ENCODE results near the gene TLCD3A.
"Not testable (repeated sequence)": the region's sequence is repeated elsewhere in the genome, so short reads cannot be mapped to it uniquely, and the experiment has no call there.

TLCD3A gene

GRCh38 chr17:732067-732901, at the start of gene TLCD3A:
Gene TLCD3A, plus strand, starts transcription at chr17:732596. Its CDS starts 52 bp downstream, at chr17:732648.
- no peak for DNase-seq

DNA sequence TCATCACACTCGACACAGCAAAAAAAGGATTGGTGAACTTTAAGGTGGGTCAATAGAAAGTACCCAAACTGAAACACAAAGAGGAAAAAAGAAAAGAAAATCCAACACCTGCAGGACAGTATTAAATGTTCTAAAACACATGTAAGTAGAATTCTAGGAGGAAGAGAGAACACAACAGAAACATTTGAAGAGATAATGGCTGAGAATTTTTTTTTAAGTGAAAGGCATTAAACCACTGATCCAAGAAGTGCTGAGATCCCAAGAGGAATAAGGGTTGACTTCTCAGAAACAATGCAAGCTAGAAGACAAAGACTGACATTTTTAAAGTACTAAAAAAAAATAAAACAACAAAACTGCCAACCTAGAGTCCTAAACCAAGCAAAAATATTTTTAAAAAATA, 49.4 kb upstream of the TLCD3A start:
- DNase-seq, result no peak

GRCh38 chr17:683499-684254, 48.7 kb upstream of the TLCD3A start:
- no peak for DNase-seq

DNA sequence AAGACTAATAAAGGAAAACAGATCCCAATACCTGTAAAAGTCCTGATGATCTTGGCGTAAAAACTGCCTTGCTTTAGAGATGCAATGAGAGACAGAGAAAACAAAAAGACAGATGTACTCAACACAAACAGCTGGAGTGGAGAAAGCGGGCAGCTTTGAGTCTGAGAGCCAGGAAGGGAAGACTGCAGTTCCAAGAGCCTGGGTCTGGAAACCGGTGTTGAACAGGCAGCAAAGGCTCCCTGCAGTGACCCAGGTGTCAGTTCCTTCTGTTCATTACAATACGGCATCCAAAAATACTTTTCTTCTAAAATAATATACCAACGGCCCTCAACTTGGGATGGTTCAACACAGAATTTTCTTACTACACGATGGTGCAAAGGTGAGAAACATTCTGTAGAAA, 47.4 kb upstream of the TLCD3A start:
- no peak for DNase-seq

- no peak for DNase-seq
These were observed 44.1 kb upstream of the TLCD3A start for GRCh38 chr17:688100-688989.

- no peak for DNase-seq
These were observed 42.7 kb upstream of the TLCD3A start for GRCh38 chr17:689556-690275.

GRCh38 chr17:690361-690760, 42.0 kb upstream of the TLCD3A start:
- DNase-seq, result no peak

DNA sequence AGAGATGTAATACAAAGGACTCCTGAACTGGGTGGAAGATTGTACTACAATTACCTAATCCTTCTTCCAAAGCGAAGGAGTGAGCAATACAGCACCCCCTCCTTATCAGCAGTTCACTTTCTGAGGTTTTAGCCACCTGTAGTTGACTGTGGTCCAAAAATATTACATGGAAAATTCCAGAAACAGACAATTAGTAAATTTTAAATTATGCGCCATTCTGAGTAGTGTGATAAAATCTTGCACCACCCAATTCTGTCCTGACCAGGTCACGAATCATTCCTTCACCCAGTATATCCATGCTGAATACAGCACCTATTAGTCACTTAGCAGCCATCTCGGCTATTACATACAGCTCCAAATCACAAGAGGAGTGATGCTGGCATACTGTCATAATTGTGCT, 41.0 kb upstream of the TLCD3A start:
- no peak for DNase-seq

DNA sequence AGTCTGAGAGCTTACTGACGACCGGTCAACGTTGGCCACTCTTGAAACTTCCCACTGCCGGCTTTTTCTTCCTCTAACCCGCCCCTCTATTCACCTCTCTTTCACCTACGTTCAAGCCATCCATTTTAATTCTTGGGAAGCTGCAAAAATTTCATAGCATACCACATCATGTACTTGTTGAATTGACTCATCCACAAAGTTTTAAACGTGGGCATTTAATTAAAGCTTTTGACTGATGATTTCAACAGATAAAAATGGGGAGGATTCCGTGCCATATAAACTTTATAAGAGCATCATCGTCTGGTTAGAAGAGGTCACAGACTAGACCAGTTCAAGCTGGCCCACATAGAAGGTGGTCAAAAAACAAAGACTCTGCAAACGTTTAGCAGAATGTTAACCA, 40.3 kb upstream of the TLCD3A start:
- no peak for DNase-seq

DNA sequence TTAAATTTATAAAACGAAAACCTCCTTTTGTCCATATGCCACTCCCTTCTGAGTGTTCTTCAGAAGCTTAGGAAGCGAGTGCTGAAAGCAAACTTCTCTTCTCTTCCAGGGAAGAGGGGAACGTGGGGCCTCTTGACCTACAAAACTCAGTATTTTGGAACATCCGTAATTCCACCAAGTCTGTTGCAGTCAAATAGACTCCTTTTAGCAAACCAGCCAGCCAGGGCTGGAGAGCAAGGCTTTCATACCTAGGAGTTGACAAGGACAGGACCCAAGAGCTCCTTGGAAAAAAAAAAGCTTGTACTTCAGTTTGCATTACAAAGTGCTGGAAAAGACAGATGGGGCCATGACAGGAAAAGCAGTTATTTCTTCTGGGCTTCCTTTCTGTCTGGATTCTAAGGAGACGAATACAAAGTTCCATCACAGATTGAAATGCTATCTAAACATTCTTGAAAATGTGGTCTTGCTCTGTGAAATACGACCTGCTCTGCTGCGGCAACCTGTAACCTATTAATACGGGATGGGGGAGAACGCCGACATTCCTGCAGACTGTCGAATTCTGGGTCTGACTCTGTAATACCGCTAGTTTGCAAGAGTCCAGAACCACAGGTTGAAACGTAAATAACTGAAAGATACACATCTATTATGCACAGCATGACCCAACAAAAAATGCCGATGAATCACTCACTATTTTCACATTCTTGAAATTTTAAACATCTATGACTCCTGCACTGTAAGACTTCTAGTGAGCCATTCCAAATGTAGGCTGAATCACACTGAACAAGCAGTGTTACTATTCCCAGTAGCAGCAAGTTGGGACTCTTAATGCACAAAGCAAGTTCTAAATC, 38.4 kb upstream of the TLCD3A start:
- DNase-seq, result no peak

DNA sequence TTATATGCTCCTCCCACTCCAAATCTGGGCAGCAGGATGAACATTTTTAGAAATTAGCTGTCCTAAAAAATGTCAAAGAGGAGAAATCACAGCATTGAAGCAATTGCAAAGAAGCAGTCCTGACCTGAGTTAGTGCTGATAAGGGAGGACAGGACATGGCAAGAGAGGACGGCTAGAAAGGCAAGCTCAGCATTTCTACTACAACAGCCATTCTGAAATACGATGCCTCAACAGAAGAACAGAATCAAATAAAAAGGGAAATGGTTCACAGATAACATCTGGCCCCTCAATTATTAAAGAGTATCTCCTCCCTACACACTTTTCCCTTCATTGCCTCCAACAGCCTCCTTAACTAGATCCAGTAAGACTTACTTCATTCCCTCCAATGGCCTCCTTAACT, 36.0 kb upstream of the TLCD3A start:
- DNase-seq, result no peak

- DNase-seq, result no peak
These were observed 34.7 kb upstream of the TLCD3A start for GRCh38 chr17:697682-698081.

DNA sequence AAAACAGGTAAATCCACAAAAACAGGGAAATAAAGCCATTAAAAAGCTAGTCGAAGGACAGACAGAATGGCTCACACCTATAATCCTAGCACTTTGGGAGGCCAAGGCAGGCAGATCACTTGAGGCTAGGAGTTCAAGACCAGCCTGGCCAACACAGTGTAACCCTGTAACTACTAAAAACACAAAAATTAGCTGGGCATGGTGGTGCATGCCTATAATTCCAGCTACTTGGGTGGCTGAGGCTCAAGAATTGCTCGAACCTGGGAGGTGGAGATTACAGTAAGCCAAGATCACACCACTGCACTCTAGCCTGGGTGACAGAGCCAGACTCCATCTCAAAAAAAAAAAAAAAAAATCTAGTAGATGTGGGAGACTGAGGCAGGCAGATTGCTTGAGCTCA, 34.3 kb upstream of the TLCD3A start:
- not testable (repeated sequence) for DNase-seq

DNA sequence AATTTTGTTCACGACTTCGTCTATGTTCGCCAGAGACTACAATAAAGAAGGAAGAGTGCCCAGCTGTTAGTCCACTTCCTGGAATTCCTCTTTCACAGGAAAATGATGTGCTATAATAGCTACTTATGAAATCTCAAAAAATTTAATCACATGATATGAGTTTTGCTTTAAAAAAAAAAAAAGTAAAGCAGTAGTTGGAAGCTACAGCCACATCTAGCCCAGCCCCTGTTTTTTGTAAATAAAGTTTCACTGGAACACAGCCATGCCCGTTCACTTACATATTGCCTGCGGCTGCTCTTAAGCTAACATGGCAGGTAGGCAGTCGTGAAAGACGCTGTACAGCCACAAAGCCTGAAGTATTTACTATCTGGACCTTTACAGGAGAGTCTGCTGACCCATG, 33.1 kb upstream of the TLCD3A start:
- no peak for DNase-seq

DNA sequence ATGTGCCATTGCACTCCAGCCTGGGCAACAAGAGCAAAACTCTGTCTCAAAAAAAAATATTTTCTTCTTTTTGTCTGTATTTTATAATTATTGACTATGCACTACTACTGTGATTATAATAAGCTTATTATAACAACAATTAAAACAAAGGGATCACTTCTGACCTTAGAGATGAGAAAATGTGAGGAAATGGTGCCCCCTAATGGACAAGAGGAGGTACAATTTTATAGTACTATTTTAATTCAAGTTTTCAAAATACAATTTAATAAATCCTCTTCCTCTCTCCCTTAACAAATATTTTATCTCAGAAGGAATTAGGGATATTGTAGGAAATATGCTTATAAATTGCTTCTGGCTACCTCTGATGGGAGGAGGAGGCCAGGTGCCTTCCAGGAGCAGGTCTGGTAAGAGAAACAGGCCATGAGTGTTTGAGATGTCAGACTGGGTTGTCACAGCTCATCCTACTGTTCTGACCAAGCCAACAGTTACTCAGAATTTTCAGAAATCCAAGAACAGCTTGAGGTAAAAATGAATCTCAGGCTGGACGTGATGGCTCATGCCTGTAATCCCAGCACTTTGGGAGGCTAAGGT, 31.8 kb upstream of the TLCD3A start:
- DNase-seq, result no peak

DNA sequence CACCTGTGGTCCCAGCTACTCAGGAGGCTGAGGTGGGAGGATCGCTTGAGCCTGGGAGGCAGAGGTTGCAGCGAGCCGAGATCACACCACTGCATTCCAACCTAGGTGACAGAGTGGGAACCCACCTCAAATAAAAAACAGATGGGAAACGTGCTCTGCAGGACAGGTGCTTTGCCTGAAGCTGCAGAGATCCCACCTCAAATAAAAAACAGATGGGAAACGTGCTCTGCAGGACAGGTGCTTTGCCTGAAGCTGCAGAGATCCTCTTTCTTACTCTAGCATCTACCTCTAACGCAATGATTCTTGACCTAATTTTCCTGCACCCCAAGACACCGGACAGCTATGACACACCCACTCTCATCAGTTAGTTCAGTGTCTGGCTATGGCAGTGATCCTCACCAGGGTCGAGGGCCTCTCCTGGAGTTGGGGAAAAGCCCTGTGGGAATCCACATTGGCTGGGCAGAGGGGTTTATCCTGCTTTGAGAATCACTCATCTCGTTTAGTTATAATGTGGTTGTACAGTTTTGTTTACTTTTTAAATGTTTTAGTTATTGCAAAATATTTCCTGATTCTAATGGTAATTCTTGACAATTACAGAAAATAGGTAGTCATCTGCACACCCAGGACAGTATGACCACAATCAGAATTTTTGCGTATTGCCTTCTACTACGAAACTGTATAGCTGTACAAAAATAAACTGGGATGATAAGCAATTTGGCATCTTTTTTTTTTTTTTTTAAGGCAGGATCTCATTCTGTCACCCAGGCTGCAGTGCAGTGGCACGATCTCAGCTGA, 29.1 kb upstream of the TLCD3A start:
- no peak for DNase-seq

GRCh38 chr17:704111-704864, 28.1 kb upstream of the TLCD3A start:
- DNase-seq, result no peak

- no peak for DNase-seq
These were observed 27.4 kb upstream of the TLCD3A start for GRCh38 chr17:705011-705410.

GRCh38 chr17:705863-706262, 26.5 kb upstream of the TLCD3A start:
- no peak for DNase-seq

DNA sequence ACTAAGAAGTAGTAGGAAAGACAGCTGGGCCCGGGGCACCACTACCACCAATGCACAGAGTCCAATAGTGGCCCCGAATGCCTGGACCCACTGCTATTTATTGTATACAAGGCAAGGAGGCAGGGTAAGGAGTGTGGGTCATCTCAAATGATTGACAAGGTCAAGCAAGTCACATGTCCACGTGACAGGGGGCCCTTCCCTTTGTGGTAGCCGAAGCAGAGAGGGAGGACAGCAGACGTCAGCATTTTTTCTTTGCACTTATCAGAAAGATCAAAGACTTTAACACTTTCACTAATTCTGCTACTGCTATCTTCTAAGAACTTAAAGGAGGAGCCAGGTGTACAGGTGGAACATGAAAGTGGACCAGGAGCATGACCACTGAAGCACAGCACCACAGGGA, 24.3 kb upstream of the TLCD3A start:
- DNase-seq, result no peak

Data from activated CD4-positive, alpha-beta T cell treated with anti-CD3 and anti-CD28 coated beads for 1 hour (primary cell).